KOPT-K1 (cell line): ENCODE measurements around the gene GRIK1.

Source experiments
- H3K27ac ChIP-seq: fragments of 200-600 bp; sonication (generic); 2 replicates; pipeline ENCODE4 v1.5.1; 2016; ENCODE audit warnings: antibody characterized with exemption, mild to moderate bottlenecking, low read depth, low read length; ENCODE audit not compliant: poor library complexity, severe bottlenecking
- H3K36me3 ChIP-seq: fragments of 200-600 bp; sonication (generic); 2 replicates; pipeline ENCODE4 v1.5.1; 2017; ENCODE audit warnings: antibody characterized with exemption, mild to moderate bottlenecking, low read length, moderate library complexity; ENCODE audit not compliant: insufficient read depth
- H3K9me3 ChIP-seq: fragments of 200-600 bp; sonication (generic); 2 replicates; pipeline ENCODE4 v1.5.1; 2017; ENCODE audit warnings: antibody characterized with exemption, low read length, mild to moderate bottlenecking; ENCODE audit not compliant: insufficient read depth, poor library complexity, severe bottlenecking

Gene GRIK1

GRCh38 chr21:29940991-29941390, 1.2 kb upstream of the GRIK1 start:
- H3K9me3 ChIP-seq = no peaks in the 10 kb centered on the region
- no peaks in the 10 kb centered on the region for H3K36me3 ChIP-seq
- H3K27ac ChIP-seq = no peak overlapping the region

- H3K9me3 ChIP-seq = no peaks in the 10 kb centered on the region
- H3K27ac ChIP-seq = no peak overlapping the region
- no peaks in the 10 kb centered on the region for H3K36me3 ChIP-seq
These were observed 565 bp upstream of the GRIK1 start for GRCh38 chr21:29940361-29940760.

- Histone ChIP-seq H3K9me3 (no peaks in the 10 kb centered on the region), H3K36me3 (no peaks in the 10 kb centered on the region), H3K27ac (no peak overlapping the region)
These were observed 482 bp downstream of the GRIK1 start for GRCh38 chr21:29939104-29939923.

- no peaks in the 10 kb centered on the region for H3K9me3 ChIP-seq
- no peak overlapping the region for H3K27ac ChIP-seq
These were observed 1.1 kb downstream of the GRIK1 start for GRCh38 chr21:29938776-29939103.

GRCh38 chr21:29933088-29933487, 6.7 kb downstream of the GRIK1 start:
- no peak overlapping the region for H3K27ac ChIP-seq
- no peaks in the 10 kb centered on the region for H3K9me3 ChIP-seq
- H3K36me3 ChIP-seq = no peaks in the 10 kb centered on the region

More at GRCh38 chr21:29938776-29939103, 1.1 kb downstream of the GRIK1 start:
- H3K36me3 ChIP-seq = no peaks in the 10 kb centered on the region

- Histone ChIP-seq H3K27ac (no peak overlapping the region), H3K36me3 (no peaks in the 10 kb centered on the region), H3K9me3 (no peaks in the 10 kb centered on the region)
These were observed 11.3 kb downstream of the GRIK1 start for GRCh38 chr21:29928537-29928936.

GRCh38 chr21:29920938-29921337, 18.9 kb downstream of the GRIK1 start:
- H3K27ac ChIP-seq = no peak overlapping the region
- no peaks in the 10 kb centered on the region for H3K9me3 ChIP-seq
- H3K36me3 ChIP-seq = no peaks in the 10 kb centered on the region

GRCh38 chr21:29914326-29914725, 25.5 kb downstream of the GRIK1 start:
- Histone ChIP-seq H3K36me3 (no peaks in the 10 kb centered on the region), H3K27ac (no peak overlapping the region), H3K9me3 (no peaks in the 10 kb centered on the region)

- H3K36me3 ChIP-seq = no peaks in the 10 kb centered on the region
- H3K9me3 ChIP-seq = no peaks in the 10 kb centered on the region
- H3K27ac ChIP-seq = no peak overlapping the region
These were observed 30.2 kb downstream of the GRIK1 start for GRCh38 chr21:29909571-29909970.

- H3K9me3 ChIP-seq = no peaks in the 10 kb centered on the region
- H3K36me3 ChIP-seq = no peaks in the 10 kb centered on the region
- no peak overlapping the region for H3K27ac ChIP-seq
These were observed 35.2 kb downstream of the GRIK1 start for GRCh38 chr21:29904359-29905282.

GRCh38 chr21:29896884-29897283, 42.9 kb downstream of the GRIK1 start:
- no peaks in the 10 kb centered on the region for H3K9me3 ChIP-seq
- no peaks in the 10 kb centered on the region for H3K36me3 ChIP-seq
- H3K27ac ChIP-seq = no peak overlapping the region

GRCh38 chr21:29893687-29894086, 46.1 kb downstream of the GRIK1 start:
- Histone ChIP-seq H3K9me3 (no peaks in the 10 kb centered on the region), H3K36me3 (no peaks in the 10 kb centered on the region), H3K27ac (no peak overlapping the region)

GRCh38 chr21:29892379-29892778, 47.4 kb downstream of the GRIK1 start:
- no peaks in the 10 kb centered on the region for H3K36me3 ChIP-seq
- no peak overlapping the region for H3K27ac ChIP-seq
- H3K9me3 ChIP-seq = no peaks in the 10 kb centered on the region

GRCh38 chr21:29888437-29888836, 51.4 kb downstream of the GRIK1 start:
- Histone ChIP-seq H3K36me3 (no peaks in the 10 kb centered on the region), H3K27ac (no peak overlapping the region), H3K9me3 (no peaks in the 10 kb centered on the region)

GRCh38 chr21:29887313-29888009, 52.3 kb downstream of the GRIK1 start:
- Histone ChIP-seq H3K36me3 (no peaks in the 10 kb centered on the region), H3K27ac (no peak overlapping the region), H3K9me3 (no peaks in the 10 kb centered on the region)
